ENCODE measurements around the gene HBS1L. TPM values are rescaled to one million over a fixed set of nuclear protein-coding genes. Genes with fewer than 3 reads are reported as not detected.

Gene HBS1L
- total and polyA plus RNA-seq, 7 experiments from 2014 or later, result 61.4 to 112 (median 81.0) TPM

- intact Hi-C loops (cut with micrococcal nuclease), result no loop called here
- no peak overlapping the region for H3K27ac ChIP-seq (ENCODE audit: low read depth, low read length)
- H3K36me3 Mint-ChIP-seq, result peaks cover 16 to 46% (median 25%) of the 10 kb centered on the region in 5 donors
- H3K4me3 ChIP-seq (ENCODE audit: low read length), result no peak overlapping the region
- peaks cover 0 to 10% (median 3%) of the 10 kb centered on the region in 7 donors for H3K4me1 Mint-ChIP-seq
- H3K9me3 ChIP-seq (ENCODE audit: control insufficient read depth in 2 of 3, low read length in 3 of 3), result no peaks in the 10 kb centered on the region
- no peak for ATAC-seq
- no peaks in the 10 kb centered on the region for H3K27me3 ChIP-seq (ENCODE audit: control insufficient read depth in 2 of 2, insufficient read depth in 2 of 2, low read length in 2 of 2)
- DNase-seq, result no peak
- POLR2A ChIA-PET, result no interaction called here
- H3K27me3 Mint-ChIP-seq, result peaks cover 0 to 3% (median 0%) of the 10 kb centered on the region in 5 donors
- CTCF ChIA-PET, result interaction anchor here (0.6 to 0.7 kb wide), 2 partner anchors 300 to 1455 kb away, joined by 3 to 5 read pairs; no protein-coding TSS in a partner anchor
- H3K4me1 ChIP-seq (ENCODE audit: control insufficient read depth in 2 of 2, insufficient read depth in 2 of 2, low read length in 2 of 2), result no peaks in the 10 kb centered on the region
- no peaks in the 10 kb centered on the region for H3K36me3 ChIP-seq (ENCODE audit: control insufficient read depth in 2 of 3, insufficient read depth in 3 of 3, low read length in 3 of 3)
- no peaks in the 10 kb centered on the region for H3K9me3 Mint-ChIP-seq
- no peak overlapping the region for H3K4me3 Mint-ChIP-seq
- no peak overlapping the region for H3K27ac Mint-ChIP-seq
Measured at GRCh38 chr6:134928151-134928900, 126.3 kb downstream of the HBS1L start.

GRCh38 chr6:134925800-134926199 lies 128.8 kb downstream of the HBS1L start:
- Histone ChIP-seq H3K36me3 (ENCODE audit: control insufficient read depth in 2 of 3, insufficient read depth in 3 of 3, low read length in 3 of 3) (no peaks in the 10 kb centered on the region), H3K4me1 (ENCODE audit: control insufficient read depth in 2 of 2, insufficient read depth in 2 of 2, low read length in 2 of 2) (no peaks in the 10 kb centered on the region), H3K9me3 (ENCODE audit: control insufficient read depth in 2 of 3, low read length in 3 of 3) (no peaks in the 10 kb centered on the region), H3K27ac (ENCODE audit: low read depth, low read length) (no peak overlapping the region), H3K27me3 (ENCODE audit: control insufficient read depth in 2 of 2, insufficient read depth in 2 of 2, low read length in 2 of 2) (no peaks in the 10 kb centered on the region), H3K4me3 (ENCODE audit: low read length) (no peak overlapping the region)
- no peak overlapping the region for H3K4me3 Mint-ChIP-seq
- intact Hi-C loops (cut with micrococcal nuclease), result no loop called here
- ChIA-PET POLR2A (no interaction called here), CTCF (interaction anchor here (1.1 kb wide), 1 partner anchor 13 kb away, joined by 3 read pairs; no protein-coding TSS in a partner anchor)
- peaks cover 0 to 10% (median 3%) of the 10 kb centered on the region in 7 donors for H3K4me1 Mint-ChIP-seq
- no peak for DNase-seq
- H3K27me3 Mint-ChIP-seq, result peaks cover 0 to 3% (median 0%) of the 10 kb centered on the region in 5 donors
- ATAC-seq, result no peak
- peaks cover 16 to 42% (median 21%) of the 10 kb centered on the region in 5 donors for H3K36me3 Mint-ChIP-seq
- no peaks in the 10 kb centered on the region for H3K9me3 Mint-ChIP-seq
- H3K27ac Mint-ChIP-seq, result no peak overlapping the region

GRCh38 chr6:134921721-134922261 lies 132.8 kb downstream of the HBS1L start:
- DNase-seq (no peak), ATAC-seq (no peak)
- Histone ChIP-seq H3K4me3 (ENCODE audit: low read length) (no peak overlapping the region), H3K27me3 (ENCODE audit: control insufficient read depth in 2 of 2, insufficient read depth in 2 of 2, low read length in 2 of 2) (no peaks in the 10 kb centered on the region), H3K27ac (ENCODE audit: low read depth, low read length) (no peak overlapping the region), H3K9me3 (ENCODE audit: control insufficient read depth in 2 of 3, low read length in 3 of 3) (no peaks in the 10 kb centered on the region), H3K4me1 (ENCODE audit: control insufficient read depth in 2 of 2, insufficient read depth in 2 of 2, low read length in 2 of 2) (no peaks in the 10 kb centered on the region), H3K36me3 (ENCODE audit: control insufficient read depth in 2 of 3, insufficient read depth in 3 of 3, low read length in 3 of 3) (no peaks in the 10 kb centered on the region)
- ChIA-PET POLR2A (no interaction called here), CTCF (no interaction called here)
- Mint-ChIP-seq H3K27ac (no peak overlapping the region), H3K4me1 (no peaks in the 10 kb centered on the region), H3K27me3 (peaks cover 0 to 3% (median 0%) of the 10 kb centered on the region in 5 donors), H3K9me3 (no peaks in the 10 kb centered on the region), H3K36me3 (peaks cover 10 to 31% (median 17%) of the 10 kb centered on the region in 5 donors), H3K4me3 (no peak overlapping the region)
- intact Hi-C loops (cut with micrococcal nuclease), result no loop called here

GRCh38 chr6:134921276-134921675 lies 133.3 kb downstream of the HBS1L start:
- Mint-ChIP-seq H3K36me3 (peaks cover 8 to 34% (median 22%) of the 10 kb centered on the region in 5 donors), H3K27me3 (peaks cover 0 to 3% (median 0%) of the 10 kb centered on the region in 5 donors), H3K9me3 (no peaks in the 10 kb centered on the region), H3K4me1 (no peaks in the 10 kb centered on the region), H3K27ac (no peak overlapping the region), H3K4me3 (no peak overlapping the region)
- H3K4me3 ChIP-seq (ENCODE audit: low read length), result no peak overlapping the region
- H3K36me3 ChIP-seq (ENCODE audit: control insufficient read depth in 2 of 3, insufficient read depth in 3 of 3, low read length in 3 of 3), result no peaks in the 10 kb centered on the region
- intact Hi-C loops (cut with micrococcal nuclease), result no loop called here
- H3K27ac ChIP-seq (ENCODE audit: low read depth, low read length), result no peak overlapping the region
- CTCF ChIA-PET, result no interaction called here
- no peak for DNase-seq
- no peaks in the 10 kb centered on the region for H3K4me1 ChIP-seq (ENCODE audit: control insufficient read depth in 2 of 2, insufficient read depth in 2 of 2, low read length in 2 of 2)
- ATAC-seq, result no peak
- POLR2A ChIA-PET, result no interaction called here
- no peaks in the 10 kb centered on the region for H3K27me3 ChIP-seq (ENCODE audit: control insufficient read depth in 2 of 2, insufficient read depth in 2 of 2, low read length in 2 of 2)
- H3K9me3 ChIP-seq (ENCODE audit: control insufficient read depth in 2 of 3, low read length in 3 of 3), result no peaks in the 10 kb centered on the region

- ChIA-PET POLR2A (no interaction called here), CTCF (no interaction called here)
- Histone ChIP-seq H3K27me3 (ENCODE audit: control insufficient read depth in 2 of 2, insufficient read depth in 2 of 2, low read length in 2 of 2) (no peaks in the 10 kb centered on the region), H3K27ac (ENCODE audit: low read depth, low read length) (no peak overlapping the region), H3K4me1 (ENCODE audit: control insufficient read depth in 2 of 2, insufficient read depth in 2 of 2, low read length in 2 of 2) (no peaks in the 10 kb centered on the region), H3K4me3 (ENCODE audit: low read length) (no peak overlapping the region), H3K36me3 (ENCODE audit: control insufficient read depth in 2 of 3, insufficient read depth in 3 of 3, low read length in 3 of 3) (no peaks in the 10 kb centered on the region), H3K9me3 (ENCODE audit: control insufficient read depth in 2 of 3, low read length in 3 of 3) (no peaks in the 10 kb centered on the region)
- intact Hi-C loops (cut with micrococcal nuclease), result no loop called here
- peaks cover 7 to 35% (median 22%) of the 10 kb centered on the region in 5 donors for H3K36me3 Mint-ChIP-seq
- ATAC-seq (no peak), DNase-seq (no peak)
- H3K9me3 Mint-ChIP-seq, result no peaks in the 10 kb centered on the region
- no peak overlapping the region for H3K27ac Mint-ChIP-seq
- H3K4me1 Mint-ChIP-seq, result no peaks in the 10 kb centered on the region
- H3K4me3 Mint-ChIP-seq, result no peak overlapping the region
- H3K27me3 Mint-ChIP-seq, result peaks cover 0 to 3% (median 0%) of the 10 kb centered on the region in 5 donors
Measured at GRCh38 chr6:134920422-134920821, 134.2 kb downstream of the HBS1L start.

- Mint-ChIP-seq H3K27me3 (no peaks in the 10 kb centered on the region), H3K4me3 (no peak overlapping the region), H3K9me3 (peaks cover 0 to 2% (median 0%) of the 10 kb centered on the region in 11 donors), H3K4me1 (no peaks in the 10 kb centered on the region), H3K36me3 (peaks cover 7 to 35% (median 22%) of the 10 kb centered on the region in 5 donors), H3K27ac (no peak overlapping the region)
- Histone ChIP-seq H3K9me3 (ENCODE audit: control insufficient read depth in 2 of 3, low read length in 3 of 3) (no peaks in the 10 kb centered on the region), H3K4me3 (ENCODE audit: low read length) (no peak overlapping the region), H3K27ac (ENCODE audit: low read depth, low read length) (no peak overlapping the region), H3K4me1 (ENCODE audit: control insufficient read depth in 2 of 2, insufficient read depth in 2 of 2, low read length in 2 of 2) (no peaks in the 10 kb centered on the region), H3K36me3 (ENCODE audit: control insufficient read depth in 2 of 3, insufficient read depth in 3 of 3, low read length in 3 of 3) (no peaks in the 10 kb centered on the region), H3K27me3 (ENCODE audit: control insufficient read depth in 2 of 2, insufficient read depth in 2 of 2, low read length in 2 of 2) (no peaks in the 10 kb centered on the region)
- intact Hi-C loops (cut with micrococcal nuclease), result no loop called here
- DNase-seq, result no peak
- ChIA-PET POLR2A (no interaction called here), CTCF (interaction anchor here (0.5 to 2.5 kb wide), 3 partner anchors 22 to 763 kb away, joined by 3 to 7 read pairs (median 4); no protein-coding TSS in a partner anchor)
- ATAC-seq, result no peak
Measured at GRCh38 chr6:134918418-134918961, 136.1 kb downstream of the HBS1L start.
